ENCODE results near the gene GTF3C2. TPM values are rescaled to one million over a fixed set of nuclear protein-coding genes. Genes with fewer than 3 reads are reported as not detected.

The GTF3C2 gene
- total and polyA plus RNA-seq, 4 donors: 9.7 to 20.6 (median 14.7) TPM

- Histone ChIP-seq H3K9me3 (ENCODE audit: control insufficient read depth in 4 of 4, low read length in 3 of 4) (no peaks in the 10 kb centered on the region), H3K27ac (ENCODE audit: low read depth in 1 of 2, low read length in 2 of 2) (no peak overlapping the region), H3K4me3 (ENCODE audit: low read depth in 1 of 3, low read length in 3 of 3) (no peak overlapping the region), H3K36me3 (ENCODE audit: control insufficient read depth in 4 of 4, insufficient read depth in 3 of 4, low read depth in 1 of 4, low read length in 3 of 4) (no peaks in the 10 kb centered on the region), H3K27me3 (ENCODE audit: control insufficient read depth in 4 of 4, insufficient read depth in 4 of 4, low read length in 3 of 4) (peaks cover 0 to 3% (median 0%) of the 10 kb centered on the region in 4 donors), H3K9ac (ENCODE audit: low read depth in 1 of 2, low read length in 2 of 2) (no peak overlapping the region), H3K4me1 (ENCODE audit: control insufficient read depth in 4 of 4, insufficient read depth in 4 of 4, low read length in 3 of 4) (peaks cover 0 to 3% (median 0%) of the 10 kb centered on the region in 4 donors)
- TF ChIP-seq FOXA2 (IDR thresholded peaks at IDR 0.05) (no peak), REST (IDR thresholded peaks at IDR 0.05) (no peak), RAD21 (IDR thresholded peaks at IDR 0.05) (no peak), HNF4A (conservative IDR thresholded peaks at IDR 0.05) (no peak), HNF4G (IDR thresholded peaks at IDR 0.05) (no peak), ATF3 (IDR thresholded peaks at IDR 0.05) (no peak), GABPA (IDR thresholded peaks at IDR 0.05 in 1 of 2, conservative IDR thresholded peaks at IDR 0.05 in 1 of 2) (no peak), TAF1 (conservative IDR thresholded peaks at IDR 0.05) (no peak), EGR1 (IDR thresholded peaks at IDR 0.05; ENCODE audit: low read depth in 2 of 2) (no peak), RXRA (IDR thresholded peaks at IDR 0.05) (no peak), NR2F2 (IDR thresholded peaks at IDR 0.05) (no peak), CTCF (IDR thresholded peaks at IDR 0.05; ENCODE audit: low read depth, low read length, missing input control) (no peak), JUND (IDR thresholded peaks at IDR 0.05) (no peak), YY1 (IDR thresholded peaks at IDR 0.05) (no peak), SP1 (IDR thresholded peaks at IDR 0.05) (no peak), FOXA1 (IDR thresholded peaks at IDR 0.05) (no peak), MAX (IDR thresholded peaks at IDR 0.05) (no peak)
- no peak for DNase-seq (ENCODE audit: low spot score)
- WGBS: 85% methylated on average over 1 of the region's 1 CpG
Measured at GRCh38 chr2:27278010-27278409, 78.6 kb downstream of the GTF3C2 start.

Other genes starting within 250 kb of the GTF3C2 start
- gene CGREF1, start 237.6 kb downstream of the GTF3C2 start, total RNA-seq: 10 to 100 TPM in 1 of 2 donors, under 1 TPM in 1; 0.98 to 10.3 TPM
- 10 to 100 TPM; 13.0 to 16.1 TPM for gene CGREF1, start 237.6 kb downstream of the GTF3C2 start, polyA plus RNA-seq
- under 1 TPM; 0.09 to 0.67 TPM for gene ABHD1, start 232.9 kb downstream of the GTF3C2 start, total RNA-seq
- 1 to 10 TPM in 1 of 2 donors, under 1 TPM in 1; 0.54 to 2.0 TPM for gene ABHD1, start 232.9 kb downstream of the GTF3C2 start, polyA plus RNA-seq
- gene PREB, start 222.1 kb downstream of the GTF3C2 start, total RNA-seq: 10 to 100 TPM; 21.5 to 81.4 TPM
- gene PREB, start 222.1 kb downstream of the GTF3C2 start, polyA plus RNA-seq: 10 to 100 TPM; 40.3 to 98.4 TPM
- gene PRR30, start 217.4 kb downstream of the GTF3C2 start, total RNA-seq: not detected
- not detected for gene PRR30, start 217.4 kb downstream of the GTF3C2 start, polyA plus RNA-seq
- under 1 TPM; under 0.01 to 0.05 TPM for gene TCF23, start 207.8 kb downstream of the GTF3C2 start, total RNA-seq
- under 1 TPM in 1 of 2 donors, not detected in 1; 0.02 TPM for gene TCF23, start 207.8 kb downstream of the GTF3C2 start, polyA plus RNA-seq
- gene ATRAID, start 144.7 kb downstream of the GTF3C2 start, total RNA-seq: 10 to 100 TPM; 44.9 to 48.6 TPM
- 10 to 100 TPM; 49.3 to 77.5 TPM for gene ATRAID, start 144.7 kb downstream of the GTF3C2 start, polyA plus RNA-seq
- gene SLC5A6, start 144.5 kb downstream of the GTF3C2 start, total RNA-seq: 100 to 1,000 TPM in 1 of 2 donors, 10 to 100 TPM in 1; 12.5 to 100 TPM
- gene SLC5A6, start 144.5 kb downstream of the GTF3C2 start, polyA plus RNA-seq: 100 to 1,000 TPM in 1 of 2 donors, 10 to 100 TPM in 1; 46.0 to 217 TPM
- gene CAD, start 139.4 kb downstream of the GTF3C2 start, total RNA-seq: 10 to 100 TPM; 18.7 to 23.2 TPM
- gene CAD, start 139.4 kb downstream of the GTF3C2 start, polyA plus RNA-seq: 1 to 10 TPM; 6.3 to 8.4 TPM
- gene SLC30A3, start 93.7 kb downstream of the GTF3C2 start, total RNA-seq: not detected
- gene SLC30A3, start 93.7 kb downstream of the GTF3C2 start, polyA plus RNA-seq: under 1 TPM in 1 of 2 donors, not detected in 1; 0.20 TPM
- gene DNAJC5G, start 81.3 kb downstream of the GTF3C2 start, total RNA-seq: not detected
- gene DNAJC5G, start 81.3 kb downstream of the GTF3C2 start, polyA plus RNA-seq: not detected
- not detected for gene TRIM54, start 74.3 kb downstream of the GTF3C2 start, total RNA-seq
- under 1 TPM in 1 of 2 donors, not detected in 1; 0.03 TPM for gene TRIM54, start 74.3 kb downstream of the GTF3C2 start, polyA plus RNA-seq
- under 1 TPM in 1 of 2 donors, not detected in 1; 0.25 TPM for gene UCN, start 48.3 kb downstream of the GTF3C2 start, total RNA-seq
- under 1 TPM; 0.42 to 0.83 TPM for gene UCN, start 48.3 kb downstream of the GTF3C2 start, polyA plus RNA-seq
- 10 to 100 TPM; 13.9 to 29.6 TPM for gene MPV17, start 33.7 kb downstream of the GTF3C2 start, total RNA-seq
- 10 to 100 TPM; 17.7 to 26.0 TPM for gene MPV17, start 33.7 kb downstream of the GTF3C2 start, polyA plus RNA-seq
- gene EIF2B4, start 13.6 kb upstream of the GTF3C2 start, total RNA-seq: 10 to 100 TPM; 10.5 to 18.9 TPM
- 10 to 100 TPM; 22.6 to 25.8 TPM for gene EIF2B4, start 13.6 kb upstream of the GTF3C2 start, polyA plus RNA-seq
- gene SNX17, start 13.9 kb upstream of the GTF3C2 start, total RNA-seq: 10 to 100 TPM; 53.7 to 65.3 TPM
- 10 to 100 TPM; 57.7 to 60.5 TPM for gene SNX17, start 13.9 kb upstream of the GTF3C2 start, polyA plus RNA-seq
- 1 to 10 TPM; 7.9 to 9.3 TPM for gene ZNF513, start 24.0 kb upstream of the GTF3C2 start, total RNA-seq
- gene ZNF513, start 24.0 kb upstream of the GTF3C2 start, polyA plus RNA-seq: 10 to 100 TPM in 1 of 2 donors, 1 to 10 TPM in 1; 2.9 to 11.2 TPM
- 10 to 100 TPM; 28.9 to 45.5 TPM for gene PPM1G, start 52.8 kb upstream of the GTF3C2 start, total RNA-seq
- 10 to 100 TPM; 26.4 to 37.3 TPM for gene PPM1G, start 52.8 kb upstream of the GTF3C2 start, polyA plus RNA-seq
- 10 to 100 TPM; 51.5 to 56.9 TPM for gene NRBP1, start 71.9 kb upstream of the GTF3C2 start, total RNA-seq
- 10 to 100 TPM; 34.3 to 40.5 TPM for gene NRBP1, start 71.9 kb upstream of the GTF3C2 start, polyA plus RNA-seq
- gene KRTCAP3, start 85.6 kb upstream of the GTF3C2 start, total RNA-seq: 1 to 10 TPM; 1.8 to 2.8 TPM
- gene KRTCAP3, start 85.6 kb upstream of the GTF3C2 start, polyA plus RNA-seq: 10 to 100 TPM in 1 of 2 donors, 1 to 10 TPM in 1; 6.7 to 12.7 TPM
- 1 to 10 TPM; 9.7 to 9.8 TPM for gene IFT172, start 133.0 kb upstream of the GTF3C2 start, total RNA-seq
- 1 to 10 TPM; 2.6 to 2.9 TPM for gene IFT172, start 133.0 kb upstream of the GTF3C2 start, polyA plus RNA-seq
- 10 to 100 TPM; 11.4 to 51.0 TPM for gene FNDC4, start 138.4 kb upstream of the GTF3C2 start, total RNA-seq
- gene FNDC4, start 138.4 kb upstream of the GTF3C2 start, polyA plus RNA-seq: 100 to 1,000 TPM in 1 of 2 donors, 10 to 100 TPM in 1; 32.6 to 165 TPM
- gene GCKR, start 140.1 kb upstream of the GTF3C2 start, total RNA-seq: 100 to 1,000 TPM in 1 of 2 donors, 1 to 10 TPM in 1; 9.6 to 173 TPM
- 10 to 100 TPM; 71.0 to 87.8 TPM for gene GCKR, start 140.1 kb upstream of the GTF3C2 start, polyA plus RNA-seq
- gene ZNF512, start 226.3 kb upstream of the GTF3C2 start, total RNA-seq: 10 to 100 TPM in 1 of 2 donors, 1 to 10 TPM in 1; 8.1 to 13.0 TPM
- gene ZNF512, start 226.3 kb upstream of the GTF3C2 start, polyA plus RNA-seq: 1 to 10 TPM; 3.3 to 6.2 TPM

Data from liver (tissue), 9 donors.